Upper lobe of left lung (tissue), 4 donors: Measurements from ENCODE around the gene GRID1.

Source experiments
- CTCF ChIP-seq, 6 experiments: fragments of 450-650 bp in 4 of 6; fragments of 200-600 bp in 2 of 6; sonication (generic) in 2 of 6; IDR thresholded peaks; one replicate each; pipeline ENCODE4 v1.5.1; 2016 to 2019; ENCODE audit warnings: antibody characterized with exemption in 6 of 6
- POLR2A ChIP-seq, 4 donors: fragments of 450-650 bp; IDR thresholded peaks; one replicate each; pipeline ENCODE4 v1.5.1; 2016 to 2017; ENCODE audit warnings: antibody characterized with exemption in 4 of 4, mild to moderate bottlenecking in 2 of 4
- POLR2AphosphoS5 ChIP-seq, 2 donors: sonication (generic); formaldehyde crosslinking; IDR thresholded peaks; one replicate each; pipeline ENCODE4 v1.5.1; 2017; ENCODE audit warnings: antibody characterized with exemption in 2 of 2

GRCh38 chr10:86197166-86197790 is 169.3 kb downstream of the GRID1 start:
- no peak for TF ChIP-seq CTCF (IDR thresholded peaks at IDR 0.05)
- no peak for TF ChIP-seq POLR2AphosphoS5 (IDR thresholded peaks at IDR 0.05)
- TF ChIP-seq POLR2A (IDR thresholded peaks at IDR 0.05) = no peak
